Measurements from ENCODE around the gene RRAGC. TPM values are rescaled to one million over a fixed set of nuclear protein-coding genes. Genes with fewer than 3 reads are reported as not detected.

Gene RRAGC
- total RNA-seq, 3 donors from 2014 or later, result 29.7 to 41.7 (median 32.5) TPM

- ATAC-seq, result no peak
- TF ChIP-seq, protein P1, sequence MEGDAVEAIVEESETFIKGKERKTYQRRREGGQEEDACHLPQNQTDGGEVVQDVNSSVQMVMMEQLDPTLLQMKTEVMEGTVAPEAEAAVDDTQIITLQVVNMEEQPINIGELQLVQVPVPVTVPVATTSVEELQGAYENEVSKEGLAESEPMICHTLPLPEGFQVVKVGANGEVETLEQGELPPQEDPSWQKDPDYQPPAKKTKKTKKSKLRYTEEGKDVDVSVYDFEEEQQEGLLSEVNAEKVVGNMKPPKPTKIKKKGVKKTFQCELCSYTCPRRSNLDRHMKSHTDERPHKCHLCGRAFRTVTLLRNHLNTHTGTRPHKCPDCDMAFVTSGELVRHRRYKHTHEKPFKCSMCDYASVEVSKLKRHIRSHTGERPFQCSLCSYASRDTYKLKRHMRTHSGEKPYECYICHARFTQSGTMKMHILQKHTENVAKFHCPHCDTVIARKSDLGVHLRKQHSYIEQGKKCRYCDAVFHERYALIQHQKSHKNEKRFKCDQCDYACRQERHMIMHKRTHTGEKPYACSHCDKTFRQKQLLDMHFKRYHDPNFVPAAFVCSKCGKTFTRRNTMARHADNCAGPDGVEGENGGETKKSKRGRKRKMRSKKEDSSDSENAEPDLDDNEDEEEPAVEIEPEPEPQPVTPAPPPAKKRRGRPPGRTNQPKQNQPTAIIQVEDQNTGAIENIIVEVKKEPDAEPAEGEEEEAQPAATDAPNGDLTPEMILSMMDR (IDR thresholded peaks at IDR 0.05), result no peak
- intact Hi-C loops (cut with DNase I, micrococcal nuclease), result no loop called here
- no peak for DNase-seq
- no peak overlapping the region for H3K4me3 ChIP-seq
- no peaks in the 10 kb centered on the region for H3K4me1 ChIP-seq (ENCODE audit: low read depth)
- no peaks in the 10 kb centered on the region for H3K9me3 ChIP-seq
- no peaks in the 10 kb centered on the region for H3K36me3 ChIP-seq (ENCODE audit: low read depth)
Measured at GRCh38 chr1:38896169-38896568, 36.6 kb upstream of the RRAGC start.

DNA sequence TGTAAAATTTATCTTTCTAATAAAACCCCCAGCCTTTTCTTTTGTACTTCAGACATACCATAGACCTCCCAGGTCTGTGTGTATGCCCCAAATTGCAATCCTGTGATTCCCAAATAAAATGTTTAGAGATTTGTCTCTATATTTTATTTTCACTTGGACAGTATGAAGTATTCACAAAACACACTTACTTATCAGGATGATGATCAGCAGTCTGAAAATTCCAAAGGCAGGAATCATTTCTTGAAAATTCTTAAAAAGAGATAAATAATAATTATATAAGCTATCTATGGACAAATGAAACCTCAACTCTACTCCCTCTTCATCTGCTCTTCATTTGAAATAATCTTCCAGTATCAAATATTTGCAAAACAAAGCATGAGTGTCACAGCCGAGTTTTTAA lies 33.4 kb upstream of the RRAGC start:
- Histone ChIP-seq H3K9me3 (no peaks in the 10 kb centered on the region), H3K4me1 (ENCODE audit: low read depth) (no peaks in the 10 kb centered on the region), H3K4me3 (no peak overlapping the region), H3K36me3 (ENCODE audit: low read depth) (no peaks in the 10 kb centered on the region)
- intact Hi-C loops (cut with DNase I, micrococcal nuclease), result no loop called here
- no peak for DNase-seq
- TF ChIP-seq, protein P1 (IDR thresholded peaks at IDR 0.05), result no peak
- ATAC-seq, result no peak

DNA sequence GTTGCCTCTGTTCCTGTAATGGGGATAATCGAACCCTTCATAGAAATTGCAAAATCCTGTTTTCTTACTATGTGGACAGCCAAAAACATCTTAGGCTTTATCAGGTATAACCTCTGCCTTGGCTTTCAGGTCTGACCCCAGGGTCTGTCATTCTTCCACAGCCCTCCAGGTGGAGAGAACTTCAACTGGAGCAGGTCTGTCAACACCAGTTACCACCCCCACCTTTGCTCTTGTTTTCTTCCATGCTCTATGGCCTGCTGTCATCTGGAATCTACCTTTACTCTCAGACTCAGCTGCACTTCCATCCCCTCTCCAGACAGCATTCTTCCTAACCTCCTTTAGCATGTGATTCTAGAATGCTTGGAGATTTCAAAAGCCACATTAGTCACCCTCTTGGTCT lies 32.2 kb upstream of the RRAGC start:
- Histone ChIP-seq H3K4me3 (no peak overlapping the region), H3K9me3 (no peaks in the 10 kb centered on the region), H3K4me1 (ENCODE audit: low read depth) (no peaks in the 10 kb centered on the region), H3K36me3 (ENCODE audit: low read depth) (no peaks in the 10 kb centered on the region)
- ATAC-seq, result no peak
- no peak for DNase-seq
- intact Hi-C loops (cut with DNase I, micrococcal nuclease), result no loop called here
- TF ChIP-seq, protein P1 (IDR thresholded peaks at IDR 0.05), result no peak

- Histone ChIP-seq H3K36me3 (ENCODE audit: low read depth) (no peaks in the 10 kb centered on the region), H3K9me3 (no peaks in the 10 kb centered on the region), H3K4me3 (no peak overlapping the region), H3K4me1 (ENCODE audit: low read depth) (no peaks in the 10 kb centered on the region)
- no peak for DNase-seq
- intact Hi-C loops (cut with DNase I, micrococcal nuclease), result no loop called here
- TF ChIP-seq, protein P1 (IDR thresholded peaks at IDR 0.05), result no peak
- ATAC-seq, result no peak
Measured at GRCh38 chr1:38889589-38889988, 30.0 kb upstream of the RRAGC start.

DNA sequence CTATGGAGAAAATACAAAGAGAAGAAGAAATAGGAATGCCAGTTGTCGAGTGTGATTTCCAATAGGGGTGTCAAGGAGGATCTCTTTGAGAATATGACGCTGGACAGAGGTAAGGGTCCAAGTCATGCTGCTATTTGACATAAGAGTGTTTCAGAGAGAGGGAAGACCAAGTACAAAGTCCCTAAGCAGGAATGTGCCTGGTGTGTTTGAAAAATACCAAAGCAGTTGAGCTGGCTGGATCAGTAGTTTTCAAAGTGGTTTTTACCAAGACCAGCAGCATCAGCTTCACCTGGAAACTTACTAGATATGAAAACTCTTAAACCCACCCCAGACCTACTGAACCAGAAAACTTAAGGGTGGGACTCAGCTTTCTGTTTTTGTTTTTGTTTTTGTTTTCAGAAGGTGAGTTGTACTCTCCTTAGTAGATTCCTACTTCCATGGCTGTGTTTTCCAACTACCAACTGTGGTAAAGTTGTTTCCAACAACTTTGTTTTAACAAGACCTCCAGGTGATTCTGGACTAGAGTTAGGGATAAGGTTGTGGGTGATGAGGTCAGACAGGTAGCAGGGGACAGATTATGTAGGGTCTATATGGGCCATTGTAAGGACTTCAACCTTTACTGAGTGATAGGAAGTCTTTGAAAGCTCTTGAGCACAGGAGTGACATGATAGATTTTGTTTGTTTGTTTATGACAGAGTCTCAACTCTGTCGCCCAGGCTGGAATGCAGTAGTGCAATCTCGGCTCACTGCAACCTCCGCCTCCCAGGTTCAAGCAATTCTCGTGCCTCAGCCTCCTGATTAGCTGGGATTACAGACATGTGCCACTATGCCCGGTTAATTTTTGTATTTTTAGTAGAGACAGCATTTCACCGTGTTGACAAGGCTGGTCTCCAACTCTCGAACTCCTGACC lies 29.1 kb upstream of the RRAGC start:
- no peak for ATAC-seq

More for the DNA sequence above, 29.1 kb upstream of the RRAGC start:
- DNase-seq, result no peak
- intact Hi-C loops (cut with DNase I, micrococcal nuclease), result no loop called here
- Histone ChIP-seq H3K36me3 (ENCODE audit: low read depth) (no peaks in the 10 kb centered on the region), H3K4me1 (ENCODE audit: low read depth) (no peaks in the 10 kb centered on the region), H3K9me3 (no peaks in the 10 kb centered on the region), H3K4me3 (no peak overlapping the region)
- TF ChIP-seq, protein P1 (IDR thresholded peaks at IDR 0.05), result no peak

Data from mucosa of descending colon (tissue), 3 donors.